D721Med (cell line): ENCODE measurements around the gene KBTBD3.

Experiments used
- DNase-seq: peaks from one replicate; pipeline ENCODE4 v3.0.0; 2011; ENCODE audit warnings: low spot score; ENCODE audit not compliant: insufficient read length
- FAIRE-seq: peaks from 2 replicates; lab custom pipeline; 2011; peaks lifted over from hg19 to GRCh38; lab: Jason Lieb, UNC
- CTCF ChIP-seq: IDR thresholded peaks from 2 replicates; pipeline ENCODE4 v1.5.1; 2012; ENCODE audit warnings: mild to moderate bottlenecking, control low read depth; ENCODE audit not compliant: insufficient read depth; ENCODE audit errors: missing control alignments

KBTBD3 gene, protein sequence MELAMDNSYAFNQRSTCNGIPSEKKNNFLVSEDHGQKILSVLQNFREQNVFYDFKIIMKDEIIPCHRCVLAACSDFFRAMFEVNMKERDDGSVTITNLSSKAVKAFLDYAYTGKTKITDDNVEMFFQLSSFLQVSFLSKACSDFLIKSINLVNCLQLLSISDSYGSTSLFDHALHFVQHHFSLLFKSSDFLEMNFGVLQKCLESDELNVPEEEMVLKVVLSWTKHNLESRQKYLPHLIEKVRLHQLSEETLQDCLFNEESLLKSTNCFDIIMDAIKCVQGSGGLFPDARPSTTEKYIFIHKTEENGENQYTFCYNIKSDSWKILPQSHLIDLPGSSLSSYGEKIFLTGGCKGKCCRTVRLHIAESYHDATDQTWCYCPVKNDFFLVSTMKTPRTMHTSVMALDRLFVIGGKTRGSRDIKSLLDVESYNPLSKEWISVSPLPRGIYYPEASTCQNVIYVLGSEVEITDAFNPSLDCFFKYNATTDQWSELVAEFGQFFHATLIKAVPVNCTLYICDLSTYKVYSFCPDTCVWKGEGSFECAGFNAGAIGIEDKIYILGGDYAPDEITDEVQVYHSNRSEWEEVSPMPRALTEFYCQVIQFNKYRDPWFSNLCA

DNA sequence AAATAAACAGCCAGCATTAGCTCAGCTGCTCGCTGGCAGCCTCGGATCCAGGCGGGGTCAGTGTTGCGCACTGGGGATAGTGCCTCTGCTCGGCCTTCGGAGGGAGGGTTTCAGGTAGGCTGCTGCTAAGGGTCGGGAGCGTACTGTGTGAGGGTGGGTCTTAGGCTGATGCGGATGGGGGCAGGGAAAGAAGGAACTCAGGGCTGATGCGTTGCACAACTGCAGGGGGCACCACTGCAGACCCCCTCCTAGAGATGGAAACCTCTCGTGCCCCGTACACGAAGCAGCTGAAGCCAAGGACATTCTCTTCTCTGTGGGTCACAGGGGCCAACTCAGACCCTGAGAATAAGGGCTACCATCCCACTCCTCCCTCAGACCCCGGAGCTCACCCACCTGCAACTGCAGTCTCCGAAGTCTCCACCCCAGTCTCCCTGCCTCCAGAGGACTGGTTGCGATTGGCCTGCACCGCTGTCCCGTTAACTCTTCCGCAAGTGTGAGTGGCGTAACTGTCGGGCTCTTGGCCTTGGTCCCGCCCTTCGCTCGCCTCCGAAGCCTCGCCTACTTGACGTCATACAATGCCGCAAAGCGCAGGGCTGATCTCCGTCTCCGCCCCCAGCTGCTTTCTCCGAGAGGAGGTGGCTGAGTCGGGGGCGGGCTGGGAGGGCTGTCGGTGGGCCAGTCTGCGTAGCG lies at the start of gene KBTBD3:
TSS of gene KBTBD3 (minus strand) at position 429 of the 690 bp plus-strand sequence. CDS start 18,250 bp downstream, outside the sequence.
- peak; percentile 35 for TF ChIP-seq CTCF
- DNase-seq = peak; percentile 12
- FAIRE-seq = peak; percentile 74

DNA sequence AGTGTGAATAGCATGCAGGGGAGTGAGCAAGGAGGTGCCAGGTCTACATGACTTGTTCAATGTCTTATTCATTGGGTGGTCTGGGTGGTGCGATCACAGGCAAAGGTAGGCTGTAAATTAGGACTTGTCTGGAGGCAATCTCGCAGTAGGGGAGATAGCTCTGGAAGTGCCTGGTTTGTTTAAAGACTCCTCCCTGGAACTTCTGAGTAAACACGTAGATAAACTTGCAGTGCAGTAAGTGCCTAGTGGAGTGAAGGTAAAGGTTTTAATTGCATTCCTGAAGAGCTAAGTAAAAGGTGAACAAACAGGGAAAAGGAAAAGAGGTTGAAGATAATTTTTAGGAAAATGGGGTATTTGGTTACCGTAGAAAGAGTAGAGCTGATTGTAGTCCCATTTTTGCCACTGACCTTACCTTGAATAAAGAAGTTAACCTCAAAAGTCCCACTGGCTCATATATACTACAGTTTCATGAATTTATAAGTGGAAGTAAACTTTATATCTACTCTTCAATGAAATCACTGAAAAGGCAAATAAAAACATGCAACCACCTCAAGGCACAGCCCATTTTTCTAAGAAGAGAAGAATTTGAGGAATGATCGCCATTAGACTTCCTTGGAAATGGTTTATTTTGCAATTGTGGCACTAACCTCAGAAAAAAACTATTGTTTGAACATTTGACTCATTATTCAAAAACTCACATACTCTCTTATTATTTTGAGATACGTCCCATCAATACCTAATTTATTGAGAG lies 44.6 kb upstream of the KBTBD3 start:
- DNase-seq (no peak), FAIRE-seq (no peak)
- TF ChIP-seq CTCF = no peak

DNA sequence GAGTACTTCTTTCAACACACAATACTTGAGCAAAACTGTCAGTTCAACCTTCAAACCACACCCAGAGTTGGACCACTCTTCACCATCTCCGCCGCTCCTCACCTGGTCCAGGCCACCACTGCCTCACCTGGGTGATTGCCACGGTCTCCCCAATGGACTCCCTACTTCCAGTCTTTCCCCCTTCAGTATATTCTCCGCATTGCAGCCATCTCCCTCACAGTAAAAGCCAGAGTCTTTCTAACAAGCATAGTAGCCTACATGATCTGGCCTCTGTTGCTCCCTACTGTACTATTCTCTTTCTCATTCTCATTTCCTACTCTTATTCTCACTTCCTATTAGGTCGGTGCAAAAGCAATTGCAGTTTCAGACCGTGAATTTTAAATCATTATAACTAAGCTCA lies 28.8 kb upstream of the KBTBD3 start:
- DNase-seq (no peak), FAIRE-seq (no peak)
- TF ChIP-seq CTCF = no peak

GRCh38 chr11:106101819-106102218 lies 24.7 kb upstream of the KBTBD3 start:
- no peak for TF ChIP-seq CTCF
- no peak for DNase-seq
- no peak for FAIRE-seq

GRCh38 chr11:106101370-106101769 lies 24.2 kb upstream of the KBTBD3 start:
- TF ChIP-seq CTCF = no peak
- FAIRE-seq (no peak), DNase-seq (no peak)

DNA sequence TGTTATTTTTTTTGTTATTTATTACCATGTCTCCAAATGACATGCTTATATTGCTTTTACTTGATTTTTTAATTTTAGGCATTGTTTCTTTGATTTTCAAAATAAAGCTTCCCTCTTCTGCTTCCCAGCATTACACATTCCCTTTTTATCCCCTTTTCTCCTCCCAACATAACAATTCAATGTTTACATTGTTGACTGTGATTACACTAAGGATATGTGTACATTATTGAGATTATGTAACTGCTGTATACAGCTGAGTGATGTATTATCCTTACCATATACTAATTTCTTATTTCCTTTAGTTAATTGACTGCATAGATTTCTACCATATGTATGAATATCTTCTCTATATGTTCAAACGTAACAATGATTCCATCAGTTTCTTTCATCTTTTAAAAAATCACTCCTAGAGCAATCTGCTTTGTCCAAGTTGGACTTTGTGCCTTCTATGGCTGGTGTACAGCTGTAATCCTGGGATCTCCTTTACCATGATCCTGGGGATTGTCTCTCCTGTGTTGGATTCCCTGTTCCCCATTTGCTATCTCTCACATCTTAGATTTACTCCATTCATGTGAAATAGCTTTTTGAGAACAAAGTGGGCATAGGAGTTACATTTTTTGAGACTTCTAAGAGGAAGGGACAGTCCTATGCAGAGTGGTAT lies 21.9 kb upstream of the KBTBD3 start:
- FAIRE-seq = peak; percentile 6
- TF ChIP-seq CTCF = no peak
- DNase-seq = no peak
